ENCODE data around the gene COPG2. TPM values are rescaled to one million over a fixed set of nuclear protein-coding genes. Genes with fewer than 3 reads are reported as not detected.

COPG2 gene
- total RNA-seq, 4 donors from 2014 or later: 8.3 to 23.8 (median 17.3) TPM

DNA sequence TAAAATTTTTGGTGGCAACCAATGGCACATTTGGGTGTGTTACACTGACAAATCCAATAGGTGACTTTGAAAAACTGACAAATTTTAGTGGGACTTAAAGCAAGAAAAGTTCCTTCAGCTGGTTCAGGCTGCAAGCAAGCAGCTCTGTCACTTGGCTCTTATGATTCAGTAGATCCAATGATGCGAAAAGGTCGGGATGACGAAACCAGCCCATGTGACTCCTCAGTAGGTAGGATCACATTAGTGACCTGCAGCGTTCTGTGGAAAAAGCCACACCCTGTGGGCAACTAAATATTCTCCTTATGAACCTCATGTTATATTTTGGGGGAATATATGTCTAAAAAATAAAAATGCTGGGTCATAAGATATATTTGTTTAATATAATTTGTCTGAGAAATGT, 31.1 kb upstream of the COPG2 start:
- TF ChIP-seq, protein P1, sequence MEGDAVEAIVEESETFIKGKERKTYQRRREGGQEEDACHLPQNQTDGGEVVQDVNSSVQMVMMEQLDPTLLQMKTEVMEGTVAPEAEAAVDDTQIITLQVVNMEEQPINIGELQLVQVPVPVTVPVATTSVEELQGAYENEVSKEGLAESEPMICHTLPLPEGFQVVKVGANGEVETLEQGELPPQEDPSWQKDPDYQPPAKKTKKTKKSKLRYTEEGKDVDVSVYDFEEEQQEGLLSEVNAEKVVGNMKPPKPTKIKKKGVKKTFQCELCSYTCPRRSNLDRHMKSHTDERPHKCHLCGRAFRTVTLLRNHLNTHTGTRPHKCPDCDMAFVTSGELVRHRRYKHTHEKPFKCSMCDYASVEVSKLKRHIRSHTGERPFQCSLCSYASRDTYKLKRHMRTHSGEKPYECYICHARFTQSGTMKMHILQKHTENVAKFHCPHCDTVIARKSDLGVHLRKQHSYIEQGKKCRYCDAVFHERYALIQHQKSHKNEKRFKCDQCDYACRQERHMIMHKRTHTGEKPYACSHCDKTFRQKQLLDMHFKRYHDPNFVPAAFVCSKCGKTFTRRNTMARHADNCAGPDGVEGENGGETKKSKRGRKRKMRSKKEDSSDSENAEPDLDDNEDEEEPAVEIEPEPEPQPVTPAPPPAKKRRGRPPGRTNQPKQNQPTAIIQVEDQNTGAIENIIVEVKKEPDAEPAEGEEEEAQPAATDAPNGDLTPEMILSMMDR (IDR thresholded peaks at IDR 0.05; ENCODE audit: low read depth): no peak

DNA sequence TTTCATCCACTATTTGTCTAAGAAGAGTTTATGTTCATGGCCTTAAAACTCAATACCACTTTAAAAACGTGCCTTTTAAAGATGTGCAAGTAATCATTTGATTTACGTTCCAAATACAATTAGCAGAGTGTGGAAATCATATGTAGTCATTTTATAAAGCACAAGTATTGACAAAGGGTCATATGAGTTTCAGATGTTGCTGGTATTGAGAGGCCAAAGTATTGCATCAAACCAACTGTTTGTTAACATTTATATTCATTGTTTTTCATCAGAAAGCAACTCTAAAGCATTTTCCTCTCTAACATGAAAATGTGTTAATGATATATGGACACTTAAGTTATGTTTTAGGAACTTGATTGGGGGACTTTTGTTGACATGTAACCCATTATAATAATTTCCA, 29.3 kb upstream of the COPG2 start:
- TF ChIP-seq, protein P1 (IDR thresholded peaks at IDR 0.05; ENCODE audit: low read depth): no peak

DNA sequence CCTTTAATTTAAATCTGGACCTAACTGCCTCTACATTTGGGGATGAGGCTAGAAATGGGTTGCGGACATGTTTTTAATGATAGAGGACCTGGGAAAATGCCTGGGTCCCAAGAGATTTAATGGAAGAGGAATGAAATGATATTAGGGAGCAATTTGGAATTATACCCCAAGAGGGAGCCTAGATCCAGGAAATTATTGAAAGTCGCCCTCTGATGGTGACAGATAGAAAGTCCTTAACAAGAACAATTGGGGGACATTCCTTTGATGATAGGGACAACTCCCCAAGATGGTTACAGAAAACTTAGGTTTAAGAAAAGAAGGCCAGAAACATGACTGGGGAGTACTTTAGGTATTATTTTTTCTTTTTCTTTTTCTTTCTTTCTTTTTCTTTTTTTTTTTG, 27.3 kb upstream of the COPG2 start:
- TF ChIP-seq, protein P1 (IDR thresholded peaks at IDR 0.05; ENCODE audit: low read depth): no peak

DNA sequence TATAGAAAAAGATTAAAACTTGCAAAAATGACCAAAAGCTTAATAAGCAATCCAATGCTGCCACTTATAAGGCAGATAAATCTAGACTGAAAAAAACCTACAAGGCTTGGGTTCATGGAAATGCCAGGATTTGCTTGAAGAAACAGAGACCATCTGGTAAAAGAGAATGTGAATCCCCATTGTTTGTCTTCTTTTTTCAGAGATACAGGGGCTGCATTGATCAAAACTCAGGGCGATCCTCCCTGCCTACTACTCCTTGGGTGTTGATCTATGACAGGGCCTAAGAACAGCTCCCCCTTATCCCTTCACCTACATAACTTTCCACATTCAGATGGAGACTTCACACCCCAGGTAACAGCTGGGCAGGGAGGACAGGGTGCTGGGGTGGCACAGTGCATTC, 21.1 kb upstream of the COPG2 start:
- TF ChIP-seq, protein P1 (IDR thresholded peaks at IDR 0.05; ENCODE audit: low read depth): no peak

DNA sequence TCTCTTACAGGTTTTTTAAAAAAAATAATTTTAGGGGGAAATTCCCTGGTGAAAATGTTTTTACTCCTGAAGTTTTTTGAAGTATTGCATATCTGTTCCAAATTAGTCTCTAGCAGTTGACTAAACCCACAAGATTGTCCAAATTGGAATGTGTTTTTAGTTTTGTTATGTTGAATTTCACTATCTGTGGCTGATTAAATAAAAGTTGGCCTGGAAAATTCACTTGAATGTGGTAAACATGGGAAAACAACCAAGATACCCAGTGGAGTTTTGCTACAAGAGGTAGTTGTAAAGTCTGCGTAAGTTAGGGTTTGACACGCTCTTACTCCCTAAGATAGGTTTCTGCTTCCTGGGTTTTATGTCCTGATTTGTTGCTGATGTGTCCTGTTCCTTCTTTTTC, 14.5 kb upstream of the COPG2 start:
- TF ChIP-seq, protein P1 (IDR thresholded peaks at IDR 0.05; ENCODE audit: low read depth): no peak

DNA sequence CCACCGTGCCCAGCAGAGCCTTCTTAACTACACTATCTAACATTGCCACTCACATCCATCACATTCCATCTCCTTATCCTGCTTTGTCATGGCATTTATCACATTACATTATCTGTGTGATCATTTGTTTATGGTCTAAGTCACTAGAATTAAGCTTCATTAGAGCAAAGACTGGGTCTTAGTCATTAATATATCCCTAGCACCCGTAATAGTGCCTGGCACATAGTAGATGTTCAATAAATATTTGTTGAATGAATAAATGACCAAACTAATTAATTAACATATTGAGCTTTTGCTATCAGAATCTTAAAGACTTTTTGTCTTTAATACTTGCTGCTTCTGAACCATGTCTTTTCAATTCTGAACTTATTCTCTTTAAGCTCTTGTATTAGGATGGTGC, 5.9 kb upstream of the COPG2 start:
- TF ChIP-seq, protein P1 (IDR thresholded peaks at IDR 0.05; ENCODE audit: low read depth): no peak

DNA sequence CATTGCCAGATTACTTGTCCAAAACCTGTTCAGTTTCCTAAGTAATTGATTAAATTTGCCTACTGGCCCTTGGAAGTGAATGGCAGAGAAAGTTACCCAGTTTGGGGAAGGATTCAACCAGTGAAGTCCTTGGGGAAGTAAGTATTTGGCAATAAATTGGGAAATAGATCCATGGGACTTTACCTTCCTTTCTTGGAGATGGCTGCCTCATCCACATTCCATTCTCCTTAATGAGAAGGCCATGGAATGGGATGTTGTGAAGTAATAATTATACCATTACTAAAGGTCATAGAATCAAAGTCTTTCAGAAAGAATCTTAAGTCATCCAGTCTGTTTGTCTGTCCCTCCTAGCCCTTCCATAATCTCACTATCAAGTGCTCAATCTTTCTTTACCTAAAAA, 4.5 kb upstream of the COPG2 start:
- TF ChIP-seq, protein P1 (IDR thresholded peaks at IDR 0.05; ENCODE audit: low read depth): no peak
